IMR-90 (cell line): ENCODE data around the gene NR2C2. TPM values are rescaled to one million over a fixed set of nuclear protein-coding genes. Genes with fewer than 3 reads are reported as not detected.

Experiments
- ATAC-seq: fragments of 200-7000 bp; cut with Tn5 transposase; 2 replicates; pipeline ENCODE4 v1.9.1; 2020; ENCODE audit warnings: low read depth, mild to moderate bottlenecking, moderate library complexity
- BruUV-seq: library from RNA; stranded (reverse); fragments of 400-500 nt; replicated peaks from 2 replicates; lab custom pipeline; 2021; lab: Mats Ljungman, UMichigan
- CTCF ChIA-PET: fragments of 300-600 bp; formaldehyde crosslinking; extraction: SDS; loops from one replicate; lab custom pipeline; 2021; ENCODE audit warnings: antibody characterized with exemption; lab: Yijun Ruan, JAX
- POLR2A ChIA-PET: fragments of 300-600 bp; sonication (Branson Sonifier 250); formaldehyde crosslinking; loops from one replicate; lab custom pipeline; 2022; ENCODE audit warnings: antibody characterized with exemption; ENCODE audit not compliant: unreplicated experiment; lab: Charles Lee
- DNase-seq: peaks from one replicate; pipeline ENCODE4 v3.0.0; 2013
- H2AFZ ChIP-seq: replicated peaks from 2 replicates; pipeline ENCODE3; 2013; ENCODE audit warnings: low read length, mild to moderate bottlenecking; ENCODE audit not compliant: poor library complexity
- H2AK5ac ChIP-seq: 2 replicates; pipeline ENCODE4 v1.6.1; 2013; ENCODE audit warnings: low read depth, low read length, inconsistent platforms
- H2AK9ac ChIP-seq: replicated peaks from 2 replicates; pipeline ENCODE3; 2013; ENCODE audit warnings: mild to moderate bottlenecking, low read depth, low read length, moderate library complexity; ENCODE audit not compliant: poor library complexity
- H2BK120ac ChIP-seq: 2 replicates; pipeline ENCODE4 v1.6.1; 2013; ENCODE audit warnings: low read depth, low read length, inconsistent platforms
- H2BK15ac ChIP-seq: 3 replicates; pipeline ENCODE4 v1.6.1; 2013; ENCODE audit warnings: low read depth, low read length, inconsistent platforms
- H2BK20ac ChIP-seq: 2 replicates; pipeline ENCODE4 v1.6.1; 2013; ENCODE audit warnings: low read depth, mild to moderate bottlenecking, inconsistent platforms, low read length, moderate library complexity
- H2BK5ac ChIP-seq: 2 replicates; pipeline ENCODE4 v1.6.1; 2013; ENCODE audit warnings: mild to moderate bottlenecking, low read depth, low read length, inconsistent platforms; ENCODE audit not compliant: poor library complexity, severe bottlenecking
- H3K14ac ChIP-seq: replicated peaks from 2 replicates; pipeline ENCODE4 v1.6.1; 2013; ENCODE audit warnings: low read depth, low read length, inconsistent platforms
- H3K18ac ChIP-seq: 2 replicates; pipeline ENCODE4 v1.6.1; 2013; ENCODE audit warnings: low read depth, low read length, control low read depth
- H3K23ac ChIP-seq: 2 replicates; pipeline ENCODE4 v1.6.1; 2013; ENCODE audit warnings: low read depth, low read length, inconsistent platforms
- H3K27ac ChIP-seq: 2 replicates; pipeline ENCODE4 v1.5.1; 2013; ENCODE audit warnings: mild to moderate bottlenecking, control low read depth, low read length; ENCODE audit not compliant: insufficient read depth
- H3K27me3 ChIP-seq: 2 replicates; pipeline ENCODE4 v1.6.1; 2013; ENCODE audit warnings: low read length; ENCODE audit not compliant: control insufficient read depth, insufficient read depth
- H3K36me3 ChIP-seq: 2 replicates; pipeline ENCODE4 v1.6.1; 2013; ENCODE audit warnings: low read length, mixed read lengths; ENCODE audit not compliant: control insufficient read depth, insufficient read depth
- H3K4ac ChIP-seq: 2 replicates; pipeline ENCODE4 v1.6.1; 2013; ENCODE audit warnings: low read depth, low read length, inconsistent platforms
- H3K4me1 ChIP-seq: 2 replicates; pipeline ENCODE4 v1.6.1; 2013; ENCODE audit warnings: low read length, mixed read lengths; ENCODE audit not compliant: control insufficient read depth, insufficient read depth
- H3K4me2 ChIP-seq: 2 replicates; pipeline ENCODE4 v1.6.1; 2013; ENCODE audit warnings: low read depth, mild to moderate bottlenecking, control low read depth, low read length, moderate library complexity
- H3K4me3 ChIP-seq: 2 replicates; pipeline ENCODE4 v1.5.1; 2013; ENCODE audit warnings: low read depth, mild to moderate bottlenecking, control low read depth, low read length, moderate library complexity; ENCODE audit not compliant: insufficient read depth
- H3K56ac ChIP-seq: 2 replicates; pipeline ENCODE4 v1.6.1; 2013; ENCODE audit warnings: low read length, inconsistent platforms; ENCODE audit not compliant: insufficient read depth; ENCODE audit errors: extremely low read depth
- H3K79me1 ChIP-seq, 2 experiments: 2 replicates each; pipeline ENCODE4 v1.6.1; 2013; ENCODE audit warnings: low read length in 2 of 2, inconsistent platforms in 1 of 2, low read depth in 1 of 2
- H3K9ac ChIP-seq: 2 replicates; pipeline ENCODE4 v1.6.1; 2013; ENCODE audit warnings: low read depth, low read length, control low read depth
- H3K9me1 ChIP-seq: 2 replicates; pipeline ENCODE4 v1.6.1; 2013; ENCODE audit warnings: low read length, inconsistent platforms; ENCODE audit not compliant: insufficient read depth
- H3K9me3 ChIP-seq: 2 replicates; pipeline ENCODE4 v1.6.1; 2013; ENCODE audit warnings: low read length; ENCODE audit not compliant: control insufficient read depth, insufficient read depth
- H4K20me1 ChIP-seq: 2 replicates; pipeline ENCODE4 v1.6.1; 2013; ENCODE audit warnings: low read length, inconsistent platforms; ENCODE audit not compliant: insufficient read depth
- H4K5ac ChIP-seq: 2 replicates; pipeline ENCODE4 v1.6.1; 2013; ENCODE audit warnings: mild to moderate bottlenecking, low read depth, low read length, control low read depth
- H4K8ac ChIP-seq, 2 experiments: 2 replicates each; pipeline ENCODE4 v1.6.1; 2013; ENCODE audit warnings: low read depth in 2 of 2, low read length in 2 of 2, control low read depth in 1 of 2, inconsistent platforms in 1 of 2
- H4K91ac ChIP-seq: 2 replicates; pipeline ENCODE4 v1.6.1; 2013; ENCODE audit warnings: low read depth, low read length, inconsistent platforms; ENCODE audit not compliant: insufficient read depth
- CTCF ChIP-seq: conservative IDR thresholded peaks from 2 replicates; pipeline ENCODE4 v1.5.1; 2012; ENCODE audit warnings: mild to moderate bottlenecking, low read depth, low read length, improper control_type of control experiment
- RFX5 ChIP-seq: IDR thresholded peaks from 2 replicates; pipeline ENCODE4 v1.8.0; 2012; ENCODE audit warnings: low read depth, mild to moderate bottlenecking, low read length, moderate library complexity
- WGBS, 2 experiments: methylation state at CpG; one replicate each; pipeline versions ENCODE4 v1.1.5 to v1.1.7; 2013; ENCODE audit warnings: missing lambda C conversion rate in 2 of 2; ENCODE audit not compliant: insufficient read length in 1 of 2; ENCODE audit errors: extremely low coverage in 2 of 2; 5-methylcytosine and 5-hydroxymethylcytosine counted together
- dilution Hi-C: fragments of 300-500 bp; cut with HindIII; formaldehyde crosslinking; loops from one replicate; pipeline ENCODE4 v1.14.3; 2018; ENCODE audit warnings: low sequenced_read_pairs; ENCODE audit not compliant: unreplicated experiment
- in situ Hi-C: fragments of 300-500 bp; cut with MboI; formaldehyde crosslinking; loops from 3 replicates; pipeline ENCODE4 v1.14.3; 2019; ENCODE audit warnings: low sequenced_read_pairs, inconsistent platforms, mixed read lengths
- intact Hi-C: fragments of 100-400 bp; cut with micrococcal nuclease; formaldehyde crosslinking; loops from 2 replicates; pipeline ENCODE4 v1.10.0; 2022
- polyA plus RNA-seq, 3 experiments: library from polyadenylated mRNA; depleted of rRNA; stranded (reverse); fragments of >200 nt; gene quantifications; 2 replicates each; pipeline ENCODE4 v1.2.3, GENCODE V29; 2012; ENCODE audit warnings: low replicate concordance in 1 of 3
- total RNA-seq: library from RNA; depleted of rRNA; stranded (reverse); fragments of >200 nt; gene quantifications from 2 replicates; pipeline ENCODE4 v1.2.3, GENCODE V29; 2012

Gene NR2C2
- total and polyA plus RNA-seq, 2 of the 4 experiments (the other 2 are of a cell fraction): 10.4 to 13.8 TPM

DNA sequence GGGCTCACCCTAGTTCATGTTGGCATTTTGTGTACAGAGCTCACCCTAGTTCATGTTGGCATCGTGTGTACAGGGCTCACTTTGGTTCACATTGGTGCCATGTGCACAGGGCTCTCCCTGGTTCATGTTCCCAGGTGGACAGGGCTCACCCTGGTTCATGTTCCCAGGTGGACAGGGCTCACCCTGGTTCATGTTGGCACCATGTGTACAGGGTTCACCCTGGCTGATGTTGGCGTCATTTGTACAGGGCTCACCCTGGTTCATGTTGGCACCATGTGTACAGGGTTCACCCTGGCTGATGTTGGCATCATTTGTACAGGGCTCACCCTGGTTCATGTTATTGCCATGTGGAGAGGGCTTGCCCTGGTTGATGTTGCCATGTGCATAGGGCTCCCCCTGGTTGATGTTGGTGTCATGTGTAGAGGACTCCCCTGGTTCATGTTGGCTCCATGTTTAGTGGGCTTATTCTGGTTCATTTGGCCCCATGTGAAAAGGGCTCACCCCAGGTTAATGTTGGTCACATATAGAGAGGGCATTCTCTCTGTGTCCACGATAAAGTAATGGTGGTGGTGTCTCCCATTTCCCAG is 31.7 kb upstream of the NR2C2 start:
- dilution Hi-C loops (no loop called here), in situ Hi-C loops (no loop called here), intact Hi-C loops (no loop called here)
- H3K4me2 ChIP-seq: no peak overlapping the region
- no peaks in the 10 kb centered on the region for H3K9me1 ChIP-seq
- no peak overlapping the region for H3K23ac ChIP-seq
- DNase-seq (no peak), ATAC-seq (no peak)
- H3K4me1 ChIP-seq: no peaks in the 10 kb centered on the region
- H3K18ac ChIP-seq: no peak overlapping the region
- WGBS, 2 experiments: 43% methylated on average over 1 of the region's 3 CpGs; no CpG with 5 or more reads in 1 of the 2 experiments
- H3K56ac ChIP-seq: no peak overlapping the region
- H3K9me3 ChIP-seq: no peaks in the 10 kb centered on the region
- no peak overlapping the region for H2AFZ ChIP-seq
- ChIA-PET POLR2A (no interaction called here), CTCF (interaction anchor here (1.1 kb wide), 1 partner anchor 9 kb away, joined by 3 read pairs; no protein-coding TSS in a partner anchor)
- peaks cover 26% of the 10 kb centered on the region for H3K27me3 ChIP-seq
- H4K20me1 ChIP-seq: no peaks in the 10 kb centered on the region
- no peak overlapping the region for H4K91ac ChIP-seq
- no peak overlapping the region for H3K14ac ChIP-seq
- no TSS peak for BruUV-seq
- H3K36me3 ChIP-seq: no peaks in the 10 kb centered on the region
- no peaks in the 10 kb centered on the region for H3K79me1 ChIP-seq
- no peak overlapping the region for H2AK5ac ChIP-seq
- H2BK5ac ChIP-seq: no peak overlapping the region
- H3K27ac ChIP-seq: no peak overlapping the region
- no peak overlapping the region for H3K9ac ChIP-seq
- no peak overlapping the region for H4K5ac ChIP-seq
- no peak for TF ChIP-seq CTCF
- no peak for TF ChIP-seq RFX5
- H2BK15ac ChIP-seq: no peak overlapping the region
- H3K4ac ChIP-seq: no peak overlapping the region
- no peak overlapping the region for H3K4me3 ChIP-seq
- no peak overlapping the region for H2BK20ac ChIP-seq
- no peak overlapping the region for H2AK9ac ChIP-seq
- H2BK120ac ChIP-seq: no peak overlapping the region
- H4K8ac ChIP-seq: no peak overlapping the region
